GM18873 (cell line): Measurements from ENCODE around the gene TIAM1.

ENCODE experiments used
- ATAC-seq: cut with Tn5 transposase; IDR thresholded peaks from one replicate; pipeline ENCODE4 v1.9.1; 2021; ENCODE audit warnings: mild to moderate bottlenecking, moderate library complexity, moderate number of reproducible peaks; ENCODE audit not compliant: unreplicated experiment, low FRiP score

The TIAM1 gene

GRCh38 chr21:31182231-31183140, 161.6 kb downstream of the TIAM1 start:
- ATAC-seq, result no peak

- ATAC-seq, result no peak
These were observed 162.8 kb downstream of the TIAM1 start for GRCh38 chr21:31181082-31181750.

- no peak for ATAC-seq
These were observed 163.6 kb downstream of the TIAM1 start for GRCh38 chr21:31180256-31181081.

- no peak for ATAC-seq
These were observed 167.3 kb downstream of the TIAM1 start for GRCh38 chr21:31176725-31177124.

GRCh38 chr21:31176080-31176551, 167.9 kb downstream of the TIAM1 start:
- ATAC-seq, result no peak

GRCh38 chr21:31173881-31174555, 170.0 kb downstream of the TIAM1 start:
- no peak for ATAC-seq

GRCh38 chr21:31172328-31172727, 171.7 kb downstream of the TIAM1 start:
- no peak for ATAC-seq

GRCh38 chr21:31164713-31165694, 179.1 kb downstream of the TIAM1 start:
- ATAC-seq, result no peak

GRCh38 chr21:31162827-31163226, 181.2 kb downstream of the TIAM1 start:
- no peak for ATAC-seq

GRCh38 chr21:31162079-31162699, 181.9 kb downstream of the TIAM1 start:
- no peak for ATAC-seq

GRCh38 chr21:31161157-31161556, 182.9 kb downstream of the TIAM1 start:
- no peak for ATAC-seq

GRCh38 chr21:31159808-31160207, 184.3 kb downstream of the TIAM1 start:
- no peak for ATAC-seq

- ATAC-seq, result no peak
These were observed 185.1 kb downstream of the TIAM1 start for GRCh38 chr21:31158789-31159581.

GRCh38 chr21:31157756-31158155, 186.3 kb downstream of the TIAM1 start:
- no peak for ATAC-seq

- no peak for ATAC-seq
These were observed 187.4 kb downstream of the TIAM1 start for GRCh38 chr21:31156662-31157061.

- ATAC-seq, result no peak
These were observed 187.9 kb downstream of the TIAM1 start for GRCh38 chr21:31156169-31156568.

- ATAC-seq, result no peak
These were observed 192.7 kb downstream of the TIAM1 start for GRCh38 chr21:31151156-31152045.
